K562 (cell line): Measurements from ENCODE around the gene UBQLNL. TPM values are rescaled to one million over a fixed set of nuclear protein-coding genes. Genes with fewer than 3 reads are reported as not detected.

Source experiments
- ATF1 ChIP-seq, 2 experiments: fragments of 450-650 bp in 1 of 2; IDR thresholded peaks; 2 replicates each; pipeline ENCODE4 v1.6.1; 2016; ENCODE audit warnings: missing compliant biosample characterization in 1 of 2, missing genetic modification characterization in 1 of 2
- polyA plus RNA-seq, 8 experiments: library from polyadenylated mRNA; depleted of rRNA in 4 of 8; stranded (reverse) in 5 of 8; unstranded in 3 of 8; fragments of >200 nt; fragmentation: Nextera tagmentation in 2 of 8; fragmentation: Illumina TruSeq in 1 of 8; extraction: Ambion mirVana in 2 of 8; extraction: Trizol in 1 of 8; gene quantifications; 2 replicates each; pipeline versions ENCODE4 v1.2.1 to v1.2.3, GENCODE V29; 2011 to 2014; ENCODE audit warnings: inconsistent platforms in 1 of 8, missing spikeins in 1 of 8
- total RNA-seq, 7 experiments: library from RNA; depleted of rRNA in 6 of 7; stranded (reverse); fragments of >200 nt in 6 of 7; fragmentation: Illumina TruSeq in 2 of 7; extraction: Trizol in 2 of 7; gene quantifications; 2 replicates each; pipeline versions ENCODE4 v1.2.1 to v1.2.3, GENCODE V29; 2011 to 2021; ENCODE audit warnings: low replicate concordance in 1 of 7
- TF ChIP-seq, protein P1 (sequence below): fragments of 450-650 bp; IDR thresholded peaks from 2 replicates; pipeline ENCODE4 v1.6.1; 2016; ENCODE audit warnings: low read depth
- TF ChIP-seq, protein P2 (sequence below), 3 experiments: IDR thresholded peaks in 2 of 3; conservative IDR thresholded peaks in 1 of 3; 2 replicates each; pipeline ENCODE4 v1.5.1; 2011 to 2012; ENCODE audit warnings: low read length in 3 of 3, mild to moderate bottlenecking in 3 of 3, control low read depth in 2 of 3, improper control_type of control experiment in 1 of 3, inconsistent platforms in 1 of 3, low read depth in 1 of 3, mixed read lengths in 1 of 3, moderate library complexity in 1 of 3; ENCODE audit not compliant: insufficient read depth in 2 of 3
- TF ChIP-seq, protein P3 (sequence below), 2 experiments: fragments of 450-650 bp; formaldehyde crosslinking in 1 of 2; IDR thresholded peaks; 2 replicates each; pipeline versions ENCODE4 v1.4.0 to v1.6.1; 2014 to 2020; ENCODE audit warnings: mild to moderate bottlenecking in 2 of 2, borderline replicate concordance in 1 of 2, low read depth in 1 of 2

UBQLNL gene
- total and polyA plus RNA-seq, 9 of the 15 experiments (the other 6 are each of a cell fraction or from before 2014, with no cell fraction given) = 0.07 to 0.27 (median 0.14) TPM

DNA sequence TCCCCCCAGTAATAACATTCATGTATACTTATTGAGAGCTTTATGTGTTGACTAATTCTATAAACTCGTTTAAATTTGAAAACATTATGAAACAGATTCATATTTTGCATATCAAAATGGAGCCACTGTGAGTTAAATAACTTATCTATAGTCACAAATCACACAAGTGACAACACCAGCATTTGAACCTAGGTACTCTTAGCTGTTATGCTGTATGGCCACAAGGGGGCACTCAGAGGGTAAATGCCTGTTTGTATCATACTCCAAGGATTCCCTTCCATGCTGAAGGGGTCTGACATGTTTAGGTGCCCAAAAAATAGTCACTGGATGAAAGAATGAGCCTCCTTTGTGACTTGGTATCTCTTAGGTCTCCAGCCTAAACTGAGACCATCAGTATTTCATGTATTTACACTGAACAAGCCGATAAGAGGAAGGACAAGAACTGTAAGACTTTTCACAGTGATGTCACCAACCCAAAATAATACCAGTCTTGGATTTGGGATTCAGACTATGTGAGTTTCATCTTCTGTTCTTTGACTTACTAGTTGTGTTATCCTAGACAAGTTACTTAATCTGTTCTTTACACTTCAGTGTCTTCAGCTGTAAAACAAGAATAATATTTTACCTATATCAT lies 40.2 kb downstream of the UBQLNL start (continued):
- TF ChIP-seq, protein P1, sequence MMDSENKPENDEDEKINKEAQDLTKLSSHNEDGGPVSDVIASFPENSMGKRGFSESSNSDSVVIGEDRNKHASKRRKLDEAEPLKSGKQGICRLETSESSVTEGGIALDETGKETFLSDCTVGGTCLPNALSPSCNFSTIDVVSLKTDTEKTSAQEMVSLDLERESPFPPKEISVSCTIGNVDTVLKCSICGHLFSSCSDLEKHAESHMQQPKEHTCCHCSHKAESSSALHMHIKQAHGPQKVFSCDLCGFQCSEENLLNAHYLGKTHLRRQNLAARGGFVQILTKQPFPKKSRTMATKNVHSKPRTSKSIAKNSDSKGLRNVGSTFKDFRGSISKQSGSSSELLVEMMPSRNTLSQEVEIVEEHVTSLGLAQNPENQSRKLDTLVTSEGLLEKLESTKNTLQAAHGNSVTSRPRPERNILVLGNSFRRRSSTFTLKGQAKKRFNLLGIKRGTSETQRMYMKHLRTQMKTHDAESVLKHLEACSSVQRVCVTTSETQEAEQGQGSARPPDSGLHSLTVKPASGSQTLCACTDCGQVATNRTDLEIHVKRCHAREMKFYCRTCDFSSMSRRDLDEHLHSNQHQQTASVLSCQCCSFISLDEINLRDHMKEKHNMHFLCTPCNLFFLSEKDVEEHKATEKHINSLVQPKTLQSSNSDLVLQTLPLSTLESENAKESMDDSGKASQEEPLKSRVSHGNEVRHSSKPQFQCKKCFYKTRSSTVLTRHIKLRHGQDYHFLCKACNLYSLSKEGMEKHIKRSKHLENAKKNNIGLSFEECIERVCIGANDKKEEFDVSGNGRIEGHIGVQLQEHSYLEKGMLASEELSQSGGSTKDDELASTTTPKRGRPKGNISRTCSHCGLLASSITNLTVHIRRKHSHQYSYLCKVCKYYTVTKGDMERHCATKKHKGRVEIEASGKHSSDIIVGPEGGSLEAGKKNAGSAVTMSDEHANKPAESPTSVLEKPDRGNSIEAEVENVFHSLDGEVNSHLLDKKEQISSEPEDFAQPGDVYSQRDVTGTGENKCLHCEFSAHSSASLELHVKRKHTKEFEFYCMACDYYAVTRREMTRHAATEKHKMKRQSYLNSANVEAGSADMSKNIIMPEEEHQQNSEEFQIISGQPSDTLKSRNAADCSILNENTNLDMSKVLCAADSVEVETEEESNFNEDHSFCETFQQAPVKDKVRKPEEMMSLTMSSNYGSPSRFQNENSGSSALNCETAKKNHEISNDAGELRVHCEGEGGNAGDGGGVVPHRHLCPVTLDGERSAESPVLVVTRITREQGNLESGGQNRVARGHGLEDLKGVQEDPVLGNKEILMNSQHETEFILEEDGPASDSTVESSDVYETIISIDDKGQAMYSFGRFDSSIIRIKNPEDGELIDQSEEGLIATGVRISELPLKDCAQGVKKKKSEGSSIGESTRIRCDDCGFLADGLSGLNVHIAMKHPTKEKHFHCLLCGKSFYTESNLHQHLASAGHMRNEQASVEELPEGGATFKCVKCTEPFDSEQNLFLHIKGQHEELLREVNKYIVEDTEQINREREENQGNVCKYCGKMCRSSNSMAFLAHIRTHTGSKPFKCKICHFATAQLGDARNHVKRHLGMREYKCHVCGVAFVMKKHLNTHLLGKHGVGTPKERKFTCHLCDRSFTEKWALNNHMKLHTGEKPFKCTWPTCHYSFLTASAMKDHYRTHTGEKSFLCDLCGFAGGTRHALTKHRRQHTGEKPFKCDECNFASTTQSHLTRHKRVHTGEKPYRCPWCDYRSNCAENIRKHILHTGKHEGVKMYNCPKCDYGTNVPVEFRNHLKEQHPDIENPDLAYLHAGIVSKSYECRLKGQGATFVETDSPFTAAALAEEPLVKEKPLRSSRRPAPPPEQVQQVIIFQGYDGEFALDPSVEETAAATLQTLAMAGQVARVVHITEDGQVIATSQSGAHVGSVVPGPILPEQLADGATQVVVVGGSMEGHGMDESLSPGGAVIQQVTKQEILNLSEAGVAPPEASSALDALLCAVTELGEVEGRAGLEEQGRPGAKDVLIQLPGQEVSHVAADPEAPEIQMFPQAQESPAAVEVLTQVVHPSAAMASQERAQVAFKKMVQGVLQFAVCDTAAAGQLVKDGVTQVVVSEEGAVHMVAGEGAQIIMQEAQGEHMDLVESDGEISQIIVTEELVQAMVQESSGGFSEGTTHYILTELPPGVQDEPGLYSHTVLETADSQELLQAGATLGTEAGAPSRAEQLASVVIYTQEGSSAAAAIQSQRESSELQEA = no peak
- TF ChIP-seq ATF1 (CRISPR knock-in tag; IDR thresholded peaks at IDR 0.05) (no peak), ATF1 (tag; IDR thresholded peaks at IDR 0.05) (peak; percentile 43; the same call in 1 of the 2 replicates)
- TF ChIP-seq, protein P2, sequence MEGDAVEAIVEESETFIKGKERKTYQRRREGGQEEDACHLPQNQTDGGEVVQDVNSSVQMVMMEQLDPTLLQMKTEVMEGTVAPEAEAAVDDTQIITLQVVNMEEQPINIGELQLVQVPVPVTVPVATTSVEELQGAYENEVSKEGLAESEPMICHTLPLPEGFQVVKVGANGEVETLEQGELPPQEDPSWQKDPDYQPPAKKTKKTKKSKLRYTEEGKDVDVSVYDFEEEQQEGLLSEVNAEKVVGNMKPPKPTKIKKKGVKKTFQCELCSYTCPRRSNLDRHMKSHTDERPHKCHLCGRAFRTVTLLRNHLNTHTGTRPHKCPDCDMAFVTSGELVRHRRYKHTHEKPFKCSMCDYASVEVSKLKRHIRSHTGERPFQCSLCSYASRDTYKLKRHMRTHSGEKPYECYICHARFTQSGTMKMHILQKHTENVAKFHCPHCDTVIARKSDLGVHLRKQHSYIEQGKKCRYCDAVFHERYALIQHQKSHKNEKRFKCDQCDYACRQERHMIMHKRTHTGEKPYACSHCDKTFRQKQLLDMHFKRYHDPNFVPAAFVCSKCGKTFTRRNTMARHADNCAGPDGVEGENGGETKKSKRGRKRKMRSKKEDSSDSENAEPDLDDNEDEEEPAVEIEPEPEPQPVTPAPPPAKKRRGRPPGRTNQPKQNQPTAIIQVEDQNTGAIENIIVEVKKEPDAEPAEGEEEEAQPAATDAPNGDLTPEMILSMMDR (IDR thresholded peaks at IDR 0.05 in 2 of 3, conservative IDR thresholded peaks at IDR 0.05 in 1 of 3; ENCODE audit: insufficient read depth in 2 of 3, low read depth in 1 of 3, low read length in 3 of 3) = peak; percentile 65 to 82 (median 79)
- TF ChIP-seq, protein P3, sequence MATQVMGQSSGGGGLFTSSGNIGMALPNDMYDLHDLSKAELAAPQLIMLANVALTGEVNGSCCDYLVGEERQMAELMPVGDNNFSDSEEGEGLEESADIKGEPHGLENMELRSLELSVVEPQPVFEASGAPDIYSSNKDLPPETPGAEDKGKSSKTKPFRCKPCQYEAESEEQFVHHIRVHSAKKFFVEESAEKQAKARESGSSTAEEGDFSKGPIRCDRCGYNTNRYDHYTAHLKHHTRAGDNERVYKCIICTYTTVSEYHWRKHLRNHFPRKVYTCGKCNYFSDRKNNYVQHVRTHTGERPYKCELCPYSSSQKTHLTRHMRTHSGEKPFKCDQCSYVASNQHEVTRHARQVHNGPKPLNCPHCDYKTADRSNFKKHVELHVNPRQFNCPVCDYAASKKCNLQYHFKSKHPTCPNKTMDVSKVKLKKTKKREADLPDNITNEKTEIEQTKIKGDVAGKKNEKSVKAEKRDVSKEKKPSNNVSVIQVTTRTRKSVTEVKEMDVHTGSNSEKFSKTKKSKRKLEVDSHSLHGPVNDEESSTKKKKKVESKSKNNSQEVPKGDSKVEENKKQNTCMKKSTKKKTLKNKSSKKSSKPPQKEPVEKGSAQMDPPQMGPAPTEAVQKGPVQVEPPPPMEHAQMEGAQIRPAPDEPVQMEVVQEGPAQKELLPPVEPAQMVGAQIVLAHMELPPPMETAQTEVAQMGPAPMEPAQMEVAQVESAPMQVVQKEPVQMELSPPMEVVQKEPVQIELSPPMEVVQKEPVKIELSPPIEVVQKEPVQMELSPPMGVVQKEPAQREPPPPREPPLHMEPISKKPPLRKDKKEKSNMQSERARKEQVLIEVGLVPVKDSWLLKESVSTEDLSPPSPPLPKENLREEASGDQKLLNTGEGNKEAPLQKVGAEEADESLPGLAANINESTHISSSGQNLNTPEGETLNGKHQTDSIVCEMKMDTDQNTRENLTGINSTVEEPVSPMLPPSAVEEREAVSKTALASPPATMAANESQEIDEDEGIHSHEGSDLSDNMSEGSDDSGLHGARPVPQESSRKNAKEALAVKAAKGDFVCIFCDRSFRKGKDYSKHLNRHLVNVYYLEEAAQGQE (IDR thresholded peaks at IDR 0.05; ENCODE audit: borderline replicate concordance) = peak; percentile 64; the same call in 1 of the 2 replicates
- TF ChIP-seq, protein P3 (CRISPR knock-in tag; IDR thresholded peaks at IDR 0.05; ENCODE audit: low read depth) = no peak
